IMR-90 (cell line): Measurements from ENCODE around the gene DEAF1. TPM values are rescaled to one million over a fixed set of nuclear protein-coding genes. Genes with fewer than 3 reads are reported as not detected.

Experiments
- ATAC-seq: fragments of 200-7000 bp; cut with Tn5 transposase; 2 replicates; pipeline ENCODE4 v1.9.1; 2020; ENCODE audit warnings: low read depth, mild to moderate bottlenecking, moderate library complexity
- BruUV-seq: library from RNA; stranded (reverse); fragments of 400-500 nt; replicated peaks from 2 replicates; lab custom pipeline; 2021; lab: Mats Ljungman, UMichigan
- CTCF ChIA-PET: fragments of 300-600 bp; formaldehyde crosslinking; extraction: SDS; loops from one replicate; lab custom pipeline; 2021; ENCODE audit warnings: antibody characterized with exemption; lab: Yijun Ruan, JAX
- POLR2A ChIA-PET: fragments of 300-600 bp; sonication (Branson Sonifier 250); formaldehyde crosslinking; loops from one replicate; lab custom pipeline; 2022; ENCODE audit warnings: antibody characterized with exemption; ENCODE audit not compliant: unreplicated experiment; lab: Charles Lee
- DNase-seq: peaks from one replicate; pipeline ENCODE4 v3.0.0; 2013
- H2AFZ ChIP-seq: replicated peaks from 2 replicates; pipeline ENCODE3; 2013; ENCODE audit warnings: low read length, mild to moderate bottlenecking; ENCODE audit not compliant: poor library complexity
- H2AK5ac ChIP-seq: 2 replicates; pipeline ENCODE4 v1.6.1; 2013; ENCODE audit warnings: low read depth, low read length, inconsistent platforms
- H2AK9ac ChIP-seq: replicated peaks from 2 replicates; pipeline ENCODE3; 2013; ENCODE audit warnings: mild to moderate bottlenecking, low read depth, low read length, moderate library complexity; ENCODE audit not compliant: poor library complexity
- H2BK120ac ChIP-seq: 2 replicates; pipeline ENCODE4 v1.6.1; 2013; ENCODE audit warnings: low read depth, low read length, inconsistent platforms
- H2BK15ac ChIP-seq: 3 replicates; pipeline ENCODE4 v1.6.1; 2013; ENCODE audit warnings: low read depth, low read length, inconsistent platforms
- H2BK20ac ChIP-seq: 2 replicates; pipeline ENCODE4 v1.6.1; 2013; ENCODE audit warnings: low read depth, mild to moderate bottlenecking, inconsistent platforms, low read length, moderate library complexity
- H2BK5ac ChIP-seq: 2 replicates; pipeline ENCODE4 v1.6.1; 2013; ENCODE audit warnings: mild to moderate bottlenecking, low read depth, low read length, inconsistent platforms; ENCODE audit not compliant: poor library complexity, severe bottlenecking
- H3K14ac ChIP-seq: replicated peaks from 2 replicates; pipeline ENCODE4 v1.6.1; 2013; ENCODE audit warnings: low read depth, low read length, inconsistent platforms
- H3K18ac ChIP-seq: 2 replicates; pipeline ENCODE4 v1.6.1; 2013; ENCODE audit warnings: low read depth, low read length, control low read depth
- H3K23ac ChIP-seq: 2 replicates; pipeline ENCODE4 v1.6.1; 2013; ENCODE audit warnings: low read depth, low read length, inconsistent platforms
- H3K27ac ChIP-seq: 2 replicates; pipeline ENCODE4 v1.5.1; 2013; ENCODE audit warnings: mild to moderate bottlenecking, control low read depth, low read length; ENCODE audit not compliant: insufficient read depth
- H3K27me3 ChIP-seq: 2 replicates; pipeline ENCODE4 v1.6.1; 2013; ENCODE audit warnings: low read length; ENCODE audit not compliant: control insufficient read depth, insufficient read depth
- H3K36me3 ChIP-seq: 2 replicates; pipeline ENCODE4 v1.6.1; 2013; ENCODE audit warnings: low read length, mixed read lengths; ENCODE audit not compliant: control insufficient read depth, insufficient read depth
- H3K4ac ChIP-seq: 2 replicates; pipeline ENCODE4 v1.6.1; 2013; ENCODE audit warnings: low read depth, low read length, inconsistent platforms
- H3K4me1 ChIP-seq: 2 replicates; pipeline ENCODE4 v1.6.1; 2013; ENCODE audit warnings: low read length, mixed read lengths; ENCODE audit not compliant: control insufficient read depth, insufficient read depth
- H3K4me2 ChIP-seq: 2 replicates; pipeline ENCODE4 v1.6.1; 2013; ENCODE audit warnings: low read depth, mild to moderate bottlenecking, control low read depth, low read length, moderate library complexity
- H3K4me3 ChIP-seq: 2 replicates; pipeline ENCODE4 v1.5.1; 2013; ENCODE audit warnings: low read depth, mild to moderate bottlenecking, control low read depth, low read length, moderate library complexity; ENCODE audit not compliant: insufficient read depth
- H3K56ac ChIP-seq: 2 replicates; pipeline ENCODE4 v1.6.1; 2013; ENCODE audit warnings: low read length, inconsistent platforms; ENCODE audit not compliant: insufficient read depth; ENCODE audit errors: extremely low read depth
- H3K79me1 ChIP-seq, 2 experiments: 2 replicates each; pipeline ENCODE4 v1.6.1; 2013; ENCODE audit warnings: low read length in 2 of 2, inconsistent platforms in 1 of 2, low read depth in 1 of 2
- H3K9ac ChIP-seq: 2 replicates; pipeline ENCODE4 v1.6.1; 2013; ENCODE audit warnings: low read depth, low read length, control low read depth
- H3K9me1 ChIP-seq: 2 replicates; pipeline ENCODE4 v1.6.1; 2013; ENCODE audit warnings: low read length, inconsistent platforms; ENCODE audit not compliant: insufficient read depth
- H3K9me3 ChIP-seq: 2 replicates; pipeline ENCODE4 v1.6.1; 2013; ENCODE audit warnings: low read length; ENCODE audit not compliant: control insufficient read depth, insufficient read depth
- H4K20me1 ChIP-seq: 2 replicates; pipeline ENCODE4 v1.6.1; 2013; ENCODE audit warnings: low read length, inconsistent platforms; ENCODE audit not compliant: insufficient read depth
- H4K5ac ChIP-seq: 2 replicates; pipeline ENCODE4 v1.6.1; 2013; ENCODE audit warnings: mild to moderate bottlenecking, low read depth, low read length, control low read depth
- H4K8ac ChIP-seq, 2 experiments: 2 replicates each; pipeline ENCODE4 v1.6.1; 2013; ENCODE audit warnings: low read depth in 2 of 2, low read length in 2 of 2, control low read depth in 1 of 2, inconsistent platforms in 1 of 2
- H4K91ac ChIP-seq: 2 replicates; pipeline ENCODE4 v1.6.1; 2013; ENCODE audit warnings: low read depth, low read length, inconsistent platforms; ENCODE audit not compliant: insufficient read depth
- BHLHE40 ChIP-seq: fragments of 150-350 bp; IDR thresholded peaks from 2 replicates; pipeline ENCODE4 v1.6.1; 2016; ENCODE audit warnings: mild to moderate bottlenecking, low read depth, low read length
- CEBPB ChIP-seq: IDR thresholded peaks from 2 replicates; pipeline ENCODE4 v1.6.1; 2012; ENCODE audit warnings: low read depth, low read length, improper control_type of control experiment
- CHD1 ChIP-seq: IDR thresholded peaks from 2 replicates; pipeline ENCODE4 v1.6.1; 2012; ENCODE audit warnings: low read depth, low read length, improper control_type of control experiment
- CTCF ChIP-seq: conservative IDR thresholded peaks from 2 replicates; pipeline ENCODE4 v1.5.1; 2012; ENCODE audit warnings: mild to moderate bottlenecking, low read depth, low read length, improper control_type of control experiment
- ELK1 ChIP-seq: fragments of 150-350 bp; IDR thresholded peaks from 2 replicates; pipeline ENCODE4 v1.6.1; 2016; ENCODE audit warnings: low read depth, mild to moderate bottlenecking, low read length, moderate library complexity, borderline replicate concordance
- FOS ChIP-seq: fragments of 150-350 bp; IDR thresholded peaks from 2 replicates; pipeline ENCODE4 v1.6.1; 2016; ENCODE audit warnings: low read depth, low read length
- MAFK ChIP-seq: IDR thresholded peaks from 2 replicates; pipeline ENCODE4 v1.6.1; 2012; ENCODE audit warnings: low read depth, low read length, improper control_type of control experiment
- MAZ ChIP-seq: IDR thresholded peaks from 2 replicates; pipeline ENCODE4 v1.6.1; 2012; ENCODE audit warnings: low read depth, mild to moderate bottlenecking, low read length, improper control_type of control experiment, moderate library complexity, borderline replicate concordance
- MXI1 ChIP-seq: IDR thresholded peaks from 2 replicates; pipeline ENCODE4 v1.6.1; 2012; ENCODE audit warnings: low read depth, mild to moderate bottlenecking, low read length, moderate library complexity, borderline replicate concordance
- NFE2L2 ChIP-seq: fragments of 150-350 bp; IDR thresholded peaks from 2 replicates; pipeline ENCODE4 v1.6.1; 2016; ENCODE audit warnings: low read depth, mild to moderate bottlenecking, low read length
- POLR2A ChIP-seq: IDR thresholded peaks from 2 replicates; pipeline ENCODE4 v1.6.1; 2012; ENCODE audit warnings: mild to moderate bottlenecking, low read depth, low read length
- RAD21 ChIP-seq: IDR thresholded peaks from 2 replicates; pipeline ENCODE4 v1.6.1; 2012; ENCODE audit warnings: low read length, improper control_type of control experiment
- RCOR1 ChIP-seq: IDR thresholded peaks from 2 replicates; pipeline ENCODE4 v1.6.1; 2012; ENCODE audit warnings: mild to moderate bottlenecking, low read length, improper control_type of control experiment; ENCODE audit not compliant: insufficient replicate concordance
- RFX5 ChIP-seq: IDR thresholded peaks from 2 replicates; pipeline ENCODE4 v1.8.0; 2012; ENCODE audit warnings: low read depth, mild to moderate bottlenecking, low read length, moderate library complexity
- SMC3 ChIP-seq: fragments of 150-350 bp; IDR thresholded peaks from 2 replicates; pipeline ENCODE4 v1.6.1; 2016; ENCODE audit warnings: low read depth, mild to moderate bottlenecking, antibody characterized with exemption, low read length, moderate library complexity
- WGBS, 2 experiments: methylation state at CpG; one replicate each; pipeline versions ENCODE4 v1.1.5 to v1.1.7; 2013; ENCODE audit warnings: missing lambda C conversion rate in 2 of 2; ENCODE audit not compliant: insufficient read length in 1 of 2; ENCODE audit errors: extremely low coverage in 2 of 2; 5-methylcytosine and 5-hydroxymethylcytosine counted together
- dilution Hi-C: fragments of 300-500 bp; cut with HindIII; formaldehyde crosslinking; loops from one replicate; pipeline ENCODE4 v1.14.3; 2018; ENCODE audit warnings: low sequenced_read_pairs; ENCODE audit not compliant: unreplicated experiment
- in situ Hi-C: fragments of 300-500 bp; cut with MboI; formaldehyde crosslinking; loops from 3 replicates; pipeline ENCODE4 v1.14.3; 2019; ENCODE audit warnings: low sequenced_read_pairs, inconsistent platforms, mixed read lengths
- intact Hi-C: fragments of 100-400 bp; cut with micrococcal nuclease; formaldehyde crosslinking; loops from 2 replicates; pipeline ENCODE4 v1.10.0; 2022
- polyA plus RNA-seq, 3 experiments: library from polyadenylated mRNA; depleted of rRNA; stranded (reverse); fragments of >200 nt; gene quantifications; 2 replicates each; pipeline ENCODE4 v1.2.3, GENCODE V29; 2012; ENCODE audit warnings: low replicate concordance in 1 of 3
- total RNA-seq: library from RNA; depleted of rRNA; stranded (reverse); fragments of >200 nt; gene quantifications from 2 replicates; pipeline ENCODE4 v1.2.3, GENCODE V29; 2012

Gene DEAF1
- total and polyA plus RNA-seq, 2 of the 4 experiments (the other 2 are of a cell fraction) = 22.9 to 31.6 TPM

- TF ChIP-seq SMC3 (no peak), FOS (no peak), CHD1 (no peak), NFE2L2 (no peak)
Measured at GRCh38 chr11:643366-643765, 51.7 kb downstream of the DEAF1 start (continued).

GRCh38 chr11:641806-642370 is 53.1 kb downstream of the DEAF1 start:
- Histone ChIP-seq H3K4ac (no peak overlapping the region), H3K9me3 (no peaks in the 10 kb centered on the region), H3K18ac (no peak overlapping the region), H3K27ac (no peak overlapping the region), H3K4me3 (no peak overlapping the region), H2BK15ac (no peak overlapping the region), H3K9ac (no peak overlapping the region), H2BK120ac (no peak overlapping the region), H2AK9ac (no peak overlapping the region), H2BK5ac (no peak overlapping the region), H3K14ac (no peak overlapping the region), H2AFZ (no peak overlapping the region), H4K20me1 (peaks cover 27% of the 10 kb centered on the region), H4K5ac (no peak overlapping the region), H3K79me1 (no peaks in the 10 kb centered on the region), H3K56ac (no peak overlapping the region), H3K4me2 (no peak overlapping the region), H3K23ac (no peak overlapping the region), H4K91ac (no peak overlapping the region), H3K27me3 (peaks cover 14% of the 10 kb centered on the region; the same call in 1 of the 2 replicates), H3K4me1 (peaks cover 8% of the 10 kb centered on the region; the same call in 1 of the 2 replicates), H2BK20ac (no peak overlapping the region), H3K9me1 (no peaks in the 10 kb centered on the region), H4K8ac (no peak overlapping the region), H2AK5ac (no peak overlapping the region), H3K36me3 (peaks cover 22% of the 10 kb centered on the region)
- 80% methylated on average over 6 of the region's 19 CpGs; no CpG with 5 or more reads in 1 of the 2 experiments for WGBS, 2 experiments
- intact Hi-C loops = no loop called here
- DNase-seq (no peak), ATAC-seq (no peak)
- ChIA-PET POLR2A (no interaction called here), CTCF (no interaction called here)
- BruUV-seq = no TSS peak
- in situ Hi-C loops = no loop called here
- dilution Hi-C loops = no loop called here
- TF ChIP-seq CTCF (no peak), RCOR1 (no peak), CEBPB (no peak), RFX5 (no peak), MAZ (no peak), NFE2L2 (no peak), MAFK (no peak), BHLHE40 (no peak), POLR2A (no peak), FOS (no peak), MXI1 (no peak), ELK1 (no peak), CHD1 (no peak), SMC3 (no peak), RAD21 (no peak)
